Activated T-cell treated with anti-CD3 and anti-CD28 coated beads, Interleukin-2, amount 50 U/mL, for 1 hour (primary cell): ENCODE measurements around the gene APBB1.

ENCODE experiments used
- DNase-seq: peaks from one replicate; pipeline ENCODE4 v3.0.0-alpha.2; 2020

Gene APBB1

DNA sequence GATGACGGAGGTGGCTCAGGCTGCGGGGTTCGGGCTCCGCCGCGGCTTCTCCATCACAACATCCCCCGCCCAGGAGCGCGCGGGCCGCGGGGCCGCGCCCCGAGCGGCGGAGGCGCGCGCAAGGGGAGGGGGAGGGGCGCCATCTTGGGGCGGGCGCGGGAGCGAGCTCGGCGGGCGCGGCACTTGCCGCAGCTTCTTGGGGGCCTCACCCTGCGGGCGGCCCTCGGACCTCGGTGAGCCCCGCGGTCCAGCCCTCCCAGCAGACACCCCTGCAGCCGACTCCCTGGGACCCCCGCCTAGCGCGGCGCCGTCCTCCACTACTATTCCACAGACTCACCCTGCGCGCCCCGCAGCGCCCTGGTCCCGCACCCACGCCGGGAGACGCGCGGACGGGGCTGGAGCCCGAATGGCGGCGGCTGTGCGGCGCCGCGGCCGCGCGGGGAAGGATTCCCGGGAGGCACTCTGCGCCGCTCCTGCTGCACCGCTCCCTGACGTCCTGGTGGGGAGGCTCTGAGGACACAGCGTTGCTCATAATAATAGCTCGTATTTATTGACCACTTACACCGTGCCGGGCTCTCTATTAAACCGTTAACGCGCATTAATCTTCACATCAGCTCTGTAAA, at the start of gene APBB1:
Gene APBB1 (minus strand): TSS at position 86 of the 623 bp plus-strand sequence. CDS start 7,747 bp downstream, outside the sequence.
- peak; percentile 83 for DNase-seq

DNA sequence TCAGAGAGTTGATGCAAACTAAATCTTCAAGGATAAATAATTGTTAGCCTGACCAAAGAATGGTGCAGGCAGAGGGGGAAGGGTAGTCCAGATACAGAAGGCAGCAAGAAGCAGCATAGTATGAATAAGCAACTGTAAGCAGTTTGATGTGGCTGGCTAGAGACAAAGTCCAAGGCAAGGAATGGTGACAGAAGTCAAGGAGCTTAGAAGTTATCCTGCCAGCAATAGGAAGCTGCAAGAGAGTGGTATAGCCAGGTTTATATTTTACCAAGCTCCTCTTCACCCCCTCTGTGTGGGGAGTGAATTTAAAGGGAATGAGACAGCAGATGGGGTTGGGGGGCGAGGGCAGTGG, 40.2 kb upstream of the APBB1 start:
- DNase-seq = no peak

DNA sequence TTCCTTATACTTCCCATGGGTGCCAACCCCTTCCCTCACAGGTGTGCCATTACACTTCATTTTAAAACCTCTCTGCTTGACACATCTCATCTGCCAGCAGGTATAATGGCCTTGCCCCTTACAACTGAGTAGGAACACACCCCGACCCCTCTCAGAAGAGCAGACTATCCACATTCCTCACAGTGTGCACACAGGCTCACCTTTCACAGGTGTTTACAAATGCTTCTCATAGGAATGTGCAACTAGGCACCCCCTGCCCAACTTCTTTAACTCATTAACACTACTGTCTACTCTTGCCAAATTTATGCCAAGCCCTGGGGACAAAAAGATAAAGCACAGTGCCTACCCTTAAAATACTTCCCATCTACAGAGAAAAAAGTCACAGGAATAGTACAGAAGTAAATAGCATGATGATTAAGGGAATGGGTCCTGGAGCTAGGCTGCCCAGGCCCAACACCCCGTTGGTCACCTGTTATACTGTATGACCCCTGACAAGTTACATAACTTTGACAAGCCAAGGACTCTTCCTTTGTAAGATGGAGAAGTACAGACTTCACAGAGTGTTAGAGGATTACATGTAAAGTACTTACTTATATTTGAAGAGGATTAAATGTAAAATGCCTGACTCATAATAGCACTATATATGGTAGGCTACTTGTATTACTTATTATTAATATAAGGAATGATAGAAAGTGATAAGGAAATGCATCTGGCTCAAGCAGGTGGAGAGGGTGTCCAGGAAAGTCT, 39.6 kb upstream of the APBB1 start:
- DNase-seq = no peak

DNA sequence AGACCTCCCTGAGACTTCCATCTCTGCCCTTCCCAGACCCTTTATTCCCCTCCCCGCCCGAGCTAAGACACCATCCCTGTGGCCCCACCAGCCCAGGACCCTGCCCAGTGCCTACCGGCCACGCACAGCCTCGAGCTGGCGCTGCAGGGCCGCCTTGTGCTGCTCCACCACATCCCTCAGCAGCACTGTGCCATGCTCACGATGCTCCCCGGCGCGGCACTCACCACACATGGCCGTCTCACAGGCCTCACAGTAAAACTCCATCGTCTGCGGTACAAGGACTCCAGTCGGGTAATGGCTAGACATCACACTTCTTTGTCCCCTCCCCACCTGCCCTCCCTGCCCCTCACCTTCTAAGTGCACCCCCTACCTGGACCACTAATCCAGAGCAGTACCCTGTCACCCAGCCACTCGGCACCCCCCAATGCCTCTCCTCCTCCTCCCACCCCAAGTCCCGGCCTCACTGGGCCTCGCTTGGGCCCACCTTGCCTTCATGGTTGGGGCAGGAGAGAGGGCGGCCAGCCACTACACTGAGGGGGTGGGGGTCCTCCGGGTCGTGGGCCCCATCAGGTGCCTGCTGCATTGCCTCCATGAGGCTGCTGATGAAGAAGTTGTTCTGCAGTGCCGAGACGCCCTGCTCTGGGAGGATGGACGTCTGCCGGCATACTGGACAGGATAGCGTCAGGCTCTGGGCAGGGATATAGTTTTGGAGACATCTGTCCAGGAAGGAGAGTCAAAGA, 38.9 kb upstream of the APBB1 start:
- DNase-seq = no peak

DNA sequence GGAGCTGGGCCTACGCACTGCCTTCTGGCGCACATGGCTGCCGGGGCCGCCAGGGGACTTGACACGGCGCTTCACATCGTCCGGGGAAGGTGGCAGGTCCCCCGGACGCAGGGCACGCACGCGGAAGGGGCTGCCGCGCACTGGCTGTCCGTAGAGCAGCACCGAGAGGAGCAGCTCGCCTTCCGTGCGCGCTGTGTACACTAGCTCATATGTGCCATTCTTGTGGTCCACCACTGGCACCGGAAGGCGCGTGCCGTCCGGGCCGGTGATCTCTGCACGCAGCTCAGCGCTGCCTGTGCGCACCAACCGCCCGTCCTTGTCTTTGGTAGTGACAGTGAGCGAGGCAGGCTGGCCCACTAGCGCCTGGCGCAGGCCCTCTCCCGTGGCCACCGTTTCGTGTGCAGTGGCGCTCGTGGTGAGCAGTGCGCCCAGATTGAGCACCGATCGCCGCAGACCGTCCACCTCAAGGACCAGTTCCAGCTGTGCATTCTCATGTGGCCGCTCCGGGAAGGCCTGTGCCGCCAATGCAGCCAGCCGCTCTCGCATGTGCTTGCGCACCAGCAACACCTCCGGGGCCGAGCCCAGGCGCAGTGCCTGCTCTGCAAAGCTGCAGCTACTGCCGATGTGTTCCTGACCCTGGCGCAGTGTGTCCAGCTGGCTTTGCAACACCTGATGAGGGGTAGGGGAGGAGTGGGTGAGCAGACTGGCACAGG, 37.6 kb upstream of the APBB1 start:
- no peak for DNase-seq

DNA sequence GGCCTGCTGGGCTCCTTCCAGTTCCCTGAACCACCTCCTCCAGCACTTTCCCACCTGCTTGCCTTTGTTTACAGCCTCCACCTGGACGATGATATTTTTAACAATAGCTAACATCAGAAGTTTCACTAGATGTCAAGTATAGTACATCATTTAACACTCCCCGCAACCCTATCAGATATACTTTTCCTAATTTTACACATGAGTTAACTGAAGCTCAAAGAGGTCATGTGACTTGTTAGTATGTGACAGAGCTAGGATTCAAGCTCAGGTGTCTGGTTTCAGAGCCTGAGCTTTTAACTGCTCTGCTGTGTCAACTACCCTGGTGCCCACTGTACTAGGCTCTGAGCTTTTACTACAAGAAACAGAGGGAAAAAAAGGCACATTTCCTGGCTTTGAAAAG, 36.2 kb upstream of the APBB1 start:
- DNase-seq = no peak

DNA sequence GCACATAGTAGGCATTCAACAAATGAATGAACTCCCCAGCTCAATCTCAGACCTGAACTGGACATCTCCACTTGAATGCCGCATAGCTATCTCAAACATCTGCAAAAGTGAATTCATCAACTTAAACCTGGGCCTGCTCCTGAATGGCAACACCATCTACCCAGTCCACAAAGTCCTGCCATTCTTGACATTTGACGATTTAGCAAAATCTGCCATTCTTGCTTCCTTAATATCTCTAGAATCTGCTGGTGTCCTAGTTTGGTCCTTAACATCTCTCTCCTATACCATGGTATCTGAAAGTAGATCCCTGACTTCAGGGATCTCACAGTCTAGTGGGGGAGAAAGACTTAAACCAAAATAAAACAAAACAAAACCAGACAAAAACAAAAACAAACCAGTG, 34.3 kb upstream of the APBB1 start:
- DNase-seq = no peak

DNA sequence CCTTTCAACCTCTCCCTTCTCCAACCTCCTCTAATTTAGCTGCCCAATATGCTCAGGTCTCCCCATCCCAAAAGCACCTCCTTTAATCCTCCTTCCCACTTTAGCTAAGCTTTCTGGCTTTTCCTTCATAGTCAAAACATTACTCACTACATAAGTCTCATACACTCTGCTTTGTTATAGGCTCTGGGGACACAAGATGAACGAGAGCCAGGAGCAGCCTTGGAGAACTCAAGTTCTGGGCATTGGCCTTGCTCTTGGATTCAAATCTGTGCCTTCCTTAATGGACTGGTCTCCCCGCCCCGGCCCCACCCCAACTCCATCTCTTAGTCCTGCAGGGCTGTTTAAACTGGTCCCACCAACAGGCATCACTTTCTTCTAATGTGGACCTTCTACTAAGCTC, 33.3 kb upstream of the APBB1 start:
- DNase-seq = no peak

DNA sequence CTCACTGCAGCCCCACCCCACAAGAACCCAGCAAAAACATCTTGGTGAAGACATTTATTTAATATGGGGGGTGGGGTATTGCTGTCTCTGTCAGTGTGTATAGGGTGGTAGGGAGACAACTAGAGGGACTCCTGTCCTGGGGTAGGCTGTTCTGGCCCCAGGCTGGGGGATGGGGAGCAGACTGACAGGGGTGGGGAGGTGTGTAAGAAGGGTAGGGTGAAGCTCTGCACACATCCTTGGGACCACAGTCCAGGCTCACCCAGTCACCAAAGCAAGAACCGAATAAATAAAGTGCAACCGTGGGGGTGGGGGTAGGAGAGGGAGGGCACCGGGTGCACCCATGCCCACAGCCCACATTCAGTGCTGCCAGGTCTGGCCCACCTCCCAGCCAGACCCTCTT, 29.7 kb upstream of the APBB1 start:
- DNase-seq = no peak

DNA sequence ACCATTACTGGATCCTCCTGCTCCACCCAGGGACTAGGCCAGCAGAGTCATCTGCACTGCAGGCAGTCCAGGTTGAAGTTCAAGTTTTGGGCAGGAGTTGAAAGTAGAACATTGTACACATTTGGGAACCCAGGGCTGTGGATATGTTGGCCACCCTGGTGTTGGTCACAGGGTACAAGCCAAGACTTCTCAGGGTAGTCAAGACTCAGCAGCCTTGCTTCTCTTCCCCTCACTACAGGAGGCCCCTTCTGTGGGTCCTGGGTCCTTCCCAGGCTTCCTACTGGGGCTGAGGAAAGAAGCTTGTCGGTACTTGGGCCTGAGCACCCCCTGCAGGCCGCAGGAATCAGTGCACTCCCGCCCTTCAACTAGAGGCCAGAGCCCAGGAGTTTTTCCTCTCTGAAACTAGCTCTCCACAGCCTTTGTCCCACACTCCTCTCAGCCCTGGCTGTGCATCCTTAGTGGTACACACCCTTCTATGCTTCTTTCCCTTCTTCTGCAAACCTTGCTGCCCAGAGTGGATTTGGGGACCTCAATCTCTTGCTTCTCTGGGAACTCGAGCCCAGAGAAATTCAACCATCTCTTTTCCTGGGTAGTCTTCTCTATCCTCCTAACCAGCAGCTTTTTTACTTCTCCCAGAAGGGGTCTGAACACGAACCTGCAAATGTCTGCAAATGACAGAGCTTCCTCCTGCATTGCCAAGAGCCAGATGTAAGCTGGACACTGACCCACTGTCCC, 24.5 kb upstream of the APBB1 start:
- peak; percentile 66 for DNase-seq

DNA sequence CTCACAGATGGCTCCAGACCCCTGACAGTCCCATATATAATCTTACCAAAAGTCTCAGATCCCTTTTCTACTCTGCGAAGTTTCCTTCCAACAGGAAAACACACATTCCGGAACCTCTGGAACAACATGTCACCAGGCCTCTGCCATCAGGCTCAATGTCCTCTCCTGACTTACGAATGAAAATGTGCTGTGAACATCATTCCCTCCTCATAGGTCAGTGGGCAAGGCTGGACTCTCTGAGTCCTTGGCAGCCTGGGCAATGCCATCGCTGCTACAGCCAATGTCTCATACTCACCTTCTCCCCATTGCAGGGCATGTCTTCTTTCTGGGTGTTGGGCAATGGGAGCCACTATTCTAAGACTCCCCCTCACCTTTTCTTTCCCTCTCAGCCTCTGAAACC, 23.5 kb upstream of the APBB1 start:
- no peak for DNase-seq

DNA sequence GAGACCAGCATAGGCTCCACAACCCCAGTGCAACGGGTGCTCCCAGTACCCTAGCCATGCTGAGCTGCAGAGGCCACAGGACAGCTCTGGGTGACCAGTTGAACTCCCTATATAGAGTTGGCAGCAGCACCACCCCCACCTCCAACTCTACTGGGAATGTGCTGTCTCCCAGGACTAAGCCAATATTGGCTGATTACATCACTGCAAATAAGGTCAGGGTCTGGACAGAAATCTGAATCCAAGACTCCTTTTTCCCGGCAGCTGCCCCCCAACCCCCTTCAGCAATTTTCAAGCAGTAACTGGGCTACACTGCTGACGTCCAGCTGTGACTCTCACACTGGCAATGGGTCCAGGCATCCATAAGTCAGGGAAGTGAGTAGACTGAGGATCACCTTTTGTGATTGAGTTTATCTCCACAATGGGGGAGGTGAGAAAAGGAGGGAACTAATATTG, 22.0 kb upstream of the APBB1 start, which contains the start of gene HPX:
Gene HPX (minus strand): TSS at position 82 of the 453 bp plus-strand sequence. CDS start 24 bp downstream, at position 58.
- DNase-seq = no peak

DNA sequence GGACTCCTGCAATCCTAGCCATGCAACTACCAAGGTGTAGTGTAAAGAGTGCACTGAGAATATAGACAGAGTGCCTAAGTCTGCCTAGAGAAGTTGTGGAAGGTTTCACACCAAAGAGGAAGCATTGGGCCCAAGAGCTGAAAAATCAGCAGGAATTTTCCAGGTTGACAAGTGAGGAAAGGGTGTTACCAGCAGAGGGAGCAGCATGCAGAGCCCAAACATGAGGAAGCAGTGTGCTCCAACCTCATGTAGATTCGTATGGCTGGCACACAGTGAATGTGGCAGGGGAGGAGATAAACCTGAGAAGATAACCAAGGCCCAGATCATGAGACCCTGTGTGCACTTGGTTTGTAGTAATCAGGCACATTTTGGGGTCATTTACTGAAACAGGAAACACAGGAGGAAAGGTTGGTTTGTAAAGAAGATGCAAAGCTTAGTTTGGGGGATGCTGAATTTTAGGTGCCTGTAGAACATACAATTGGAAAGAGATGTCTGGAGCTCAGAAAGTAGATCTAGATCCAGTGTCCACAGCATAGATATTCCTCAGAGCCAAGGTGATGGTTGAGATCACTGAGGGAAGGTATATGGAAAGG, 20.2 kb upstream of the APBB1 start:
- peak; percentile 32 for DNase-seq

DNA sequence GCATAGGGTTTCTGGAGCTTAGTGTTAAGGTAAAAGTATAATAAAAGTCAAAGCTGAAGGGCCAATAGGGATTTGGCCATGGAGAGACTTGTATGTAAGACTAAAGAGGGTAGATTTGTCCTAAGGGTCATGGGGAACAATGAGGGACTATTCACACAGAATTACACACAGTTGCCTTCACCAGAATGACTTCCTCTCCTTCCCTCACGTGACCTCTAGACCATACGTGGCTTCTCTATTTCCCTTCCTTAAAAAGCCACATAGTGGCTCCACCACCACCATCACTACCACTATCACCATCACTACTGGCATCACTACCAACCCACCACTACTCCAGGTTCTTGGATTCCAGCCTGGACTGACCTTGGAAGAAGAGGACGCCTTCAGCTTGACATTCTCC, 19.1 kb upstream of the APBB1 start:
- DNase-seq = no peak

DNA sequence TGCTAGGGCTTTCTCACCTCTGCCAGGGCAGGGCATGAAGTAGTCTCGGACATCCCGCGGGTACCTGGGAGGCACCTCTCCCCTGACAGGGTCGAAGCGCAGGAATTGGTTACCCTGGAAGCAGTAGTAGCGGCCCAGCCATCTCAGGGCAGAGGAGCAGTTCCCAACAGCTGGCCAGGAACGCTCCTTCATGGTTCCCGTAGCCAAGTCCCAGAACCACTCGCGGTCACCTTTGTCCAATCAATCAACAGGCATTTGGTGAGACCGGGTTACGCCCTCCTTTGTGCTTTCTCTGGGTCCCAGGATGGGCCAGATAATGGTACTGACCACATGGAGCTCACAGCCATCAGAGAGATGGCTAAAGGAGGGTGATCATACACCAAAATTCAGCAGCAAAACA, 18.5 kb upstream of the APBB1 start:
- no peak for DNase-seq

DNA sequence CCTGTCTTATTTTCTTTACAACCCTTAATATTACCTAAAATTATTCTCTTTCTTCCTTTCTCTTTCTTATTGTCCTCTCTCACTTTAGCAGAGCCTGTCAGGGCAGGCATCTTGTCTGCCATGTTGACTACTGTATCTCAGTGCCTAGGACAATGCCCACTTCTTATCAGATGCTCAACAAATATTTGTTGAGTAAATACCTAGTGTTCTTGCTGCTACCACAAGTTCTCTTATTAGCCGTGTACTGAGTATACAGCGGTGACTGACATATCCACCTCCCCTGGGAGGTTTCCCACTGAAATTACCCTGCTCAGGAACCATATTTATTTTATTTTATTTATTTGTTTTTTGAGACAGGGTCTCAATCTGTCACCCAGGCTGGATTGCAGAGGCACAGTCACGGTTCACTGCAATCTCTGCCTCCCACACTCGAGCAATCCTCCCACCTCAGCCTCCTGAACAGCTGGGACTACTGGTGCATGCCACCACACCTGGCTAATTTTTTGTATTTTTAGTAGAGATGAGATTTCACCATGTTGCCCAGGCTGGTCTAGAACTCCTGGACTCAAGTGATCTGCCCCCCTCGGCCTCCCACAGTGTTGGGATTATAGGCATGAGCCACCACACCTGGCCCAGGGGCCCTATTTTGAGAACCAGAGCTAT, 15.2 kb upstream of the APBB1 start:
- no peak for DNase-seq

DNA sequence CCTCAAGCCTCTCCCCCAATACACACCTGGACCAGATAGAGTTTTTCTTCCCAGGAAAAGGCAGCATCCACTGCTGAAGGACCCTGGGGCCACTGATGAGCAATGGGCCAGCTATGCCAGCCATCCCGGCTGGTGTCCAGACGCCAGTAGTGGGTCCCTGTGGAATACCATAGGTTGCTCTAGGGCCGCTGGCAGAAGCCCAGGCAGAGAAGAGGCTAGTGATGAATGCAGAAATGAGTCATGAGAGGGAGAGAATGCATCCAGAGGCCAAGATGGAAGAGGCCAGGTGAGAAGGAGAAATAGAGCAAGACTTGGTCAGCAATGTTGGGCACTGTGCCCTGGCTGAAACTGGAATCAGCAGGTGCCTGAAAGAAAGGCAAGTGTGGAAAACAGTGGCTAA, 13.0 kb upstream of the APBB1 start:
- DNase-seq = no peak

DNA sequence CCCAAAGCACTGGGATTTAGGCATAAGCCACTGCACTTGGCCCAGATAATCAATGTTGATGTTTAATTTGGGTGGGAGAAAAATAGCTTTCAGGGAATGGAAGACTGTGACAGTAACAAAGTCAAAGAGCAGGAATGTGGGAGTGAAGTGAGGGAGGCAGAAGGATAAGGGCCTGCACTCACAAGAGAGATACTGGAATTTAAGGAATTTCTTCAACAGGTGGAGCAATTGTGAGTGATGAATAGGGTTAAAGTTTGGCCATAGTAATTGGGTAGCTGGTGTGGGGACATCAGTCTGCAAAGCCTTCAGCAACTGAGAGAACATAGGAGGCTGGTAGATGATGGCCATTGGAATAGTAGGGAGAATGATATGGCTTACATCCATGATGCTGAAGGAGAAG, 8.6 kb upstream of the APBB1 start:
- no peak for DNase-seq

DNA sequence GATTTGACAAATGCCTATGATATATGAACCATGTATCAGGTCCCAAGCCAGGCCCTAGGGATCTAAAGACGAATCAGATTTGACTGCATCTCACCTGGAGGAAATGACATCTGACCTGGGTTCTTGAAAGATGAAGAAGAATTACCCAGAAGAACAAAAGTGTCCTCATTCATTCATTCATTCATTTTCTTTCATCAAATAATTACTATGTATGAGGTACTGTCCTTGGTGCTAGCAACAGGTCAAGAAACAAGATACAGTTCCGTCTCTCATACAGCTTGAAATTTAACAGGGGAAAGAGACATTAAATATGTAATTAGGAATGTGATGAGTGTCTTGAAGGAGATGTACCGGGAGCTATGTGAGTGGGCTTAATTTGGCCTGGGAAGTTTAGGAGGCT, 1.8 kb upstream of the APBB1 start:
- DNase-seq = no peak

DNA sequence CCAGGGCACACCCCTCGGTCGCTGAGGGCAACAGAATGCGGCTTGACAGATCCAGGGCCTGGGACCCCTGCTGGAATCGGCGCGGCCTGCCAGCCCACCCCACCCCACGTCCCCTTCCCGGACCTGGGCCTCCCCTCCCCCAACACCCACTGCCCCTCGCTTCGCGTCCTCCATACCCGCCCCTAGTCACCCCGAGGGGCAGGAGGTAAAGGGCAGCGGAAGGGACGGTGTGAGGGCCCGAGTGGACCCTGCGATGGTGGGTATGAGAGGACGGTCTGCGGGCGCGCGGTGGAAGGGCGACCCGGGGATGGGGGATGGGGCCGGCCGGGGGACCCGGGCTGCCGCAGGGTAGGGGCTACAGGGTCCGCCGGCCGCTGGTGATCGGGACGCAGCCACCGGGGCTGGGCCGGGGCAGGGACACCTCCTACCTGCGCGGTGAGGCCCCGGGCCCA, 311 bp downstream of the APBB1 start:
- DNase-seq = no peak

DNA sequence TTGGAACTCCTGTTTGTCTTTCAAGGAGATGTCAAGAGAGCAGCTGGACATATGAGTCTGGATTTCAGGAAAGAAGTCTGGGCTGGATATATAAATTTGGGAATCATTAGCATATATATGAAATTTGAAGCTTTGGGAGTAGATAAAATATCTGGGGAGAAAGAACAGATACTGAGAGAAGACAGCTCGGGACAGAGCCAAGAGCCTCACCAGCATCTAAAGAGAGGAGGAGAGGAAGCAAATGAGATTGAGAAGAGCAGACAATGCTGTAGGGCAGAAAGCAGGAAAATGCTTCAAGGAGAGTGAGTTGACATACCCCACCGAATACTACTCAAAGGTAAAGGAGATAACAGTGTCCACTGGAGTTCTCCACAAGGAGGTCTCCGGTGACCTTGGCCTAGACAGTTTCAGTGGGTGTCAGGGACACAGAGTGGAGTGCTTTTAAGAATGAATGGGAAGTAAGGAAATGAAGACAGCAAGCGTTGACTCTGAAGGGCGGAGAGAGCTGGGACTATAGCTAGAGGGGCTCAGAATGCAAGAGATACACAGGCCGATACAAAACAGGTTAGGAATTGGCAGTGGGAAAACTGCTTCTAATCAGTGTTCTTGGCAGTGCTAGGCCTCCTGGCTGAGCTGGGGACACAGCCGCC, 862 bp downstream of the APBB1 start:
- DNase-seq = no peak
